DND-41 (cell line): ENCODE results near the gene PLXNA4.

ENCODE experiments used
- EZH2 ChIP-seq: IDR thresholded peaks from 3 replicates; pipeline ENCODE4 v1.6.1; 2012; ENCODE audit warnings: borderline replicate concordance, low read depth, mild to moderate bottlenecking, moderate library complexity, low read length, inconsistent platforms; ENCODE audit not compliant: severe bottlenecking
- TF ChIP-seq, protein P1 (sequence below): IDR thresholded peaks from 2 replicates; pipeline ENCODE4 v1.5.1; 2012; ENCODE audit warnings: borderline replicate concordance, low read length, moderate library complexity, mild to moderate bottlenecking; ENCODE audit not compliant: poor library complexity, severe bottlenecking; ENCODE audit errors: extremely low read depth

DNA sequence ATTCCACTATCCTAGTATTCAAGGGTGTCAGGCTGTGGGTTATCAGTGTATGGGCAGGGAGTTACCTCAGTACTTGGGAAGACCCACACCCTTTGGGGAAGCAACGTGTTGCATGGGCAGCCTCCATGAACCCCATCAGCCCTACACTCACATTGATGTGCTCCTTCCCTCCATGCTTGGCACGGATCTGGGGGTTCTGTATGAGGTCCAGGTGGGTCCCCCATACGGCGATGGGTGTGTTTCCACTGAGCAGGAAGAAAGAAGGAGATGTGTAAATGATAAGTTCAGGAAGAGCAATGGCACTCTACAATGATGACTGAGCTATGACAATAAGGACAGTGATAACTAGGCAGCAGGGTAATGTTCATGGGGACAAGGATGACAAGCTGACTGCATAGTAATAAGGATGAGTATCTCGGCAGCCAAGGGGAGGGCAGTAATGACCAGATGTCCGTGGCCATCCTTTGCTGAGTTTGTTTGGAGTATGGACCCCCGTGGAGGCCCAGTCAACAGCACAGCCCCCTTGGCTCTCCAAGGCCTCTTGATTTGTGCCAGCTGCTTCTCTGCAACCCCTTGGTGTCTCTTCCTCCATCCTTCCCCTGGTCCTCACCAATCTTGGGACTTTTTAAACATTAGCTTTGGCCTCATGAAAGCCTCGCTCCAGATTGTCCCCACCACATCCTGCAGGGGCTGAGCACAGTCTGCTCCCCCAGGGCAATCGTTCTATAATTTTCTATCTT, 394.2 kb downstream of the PLXNA4 start:
- TF ChIP-seq, protein P1, sequence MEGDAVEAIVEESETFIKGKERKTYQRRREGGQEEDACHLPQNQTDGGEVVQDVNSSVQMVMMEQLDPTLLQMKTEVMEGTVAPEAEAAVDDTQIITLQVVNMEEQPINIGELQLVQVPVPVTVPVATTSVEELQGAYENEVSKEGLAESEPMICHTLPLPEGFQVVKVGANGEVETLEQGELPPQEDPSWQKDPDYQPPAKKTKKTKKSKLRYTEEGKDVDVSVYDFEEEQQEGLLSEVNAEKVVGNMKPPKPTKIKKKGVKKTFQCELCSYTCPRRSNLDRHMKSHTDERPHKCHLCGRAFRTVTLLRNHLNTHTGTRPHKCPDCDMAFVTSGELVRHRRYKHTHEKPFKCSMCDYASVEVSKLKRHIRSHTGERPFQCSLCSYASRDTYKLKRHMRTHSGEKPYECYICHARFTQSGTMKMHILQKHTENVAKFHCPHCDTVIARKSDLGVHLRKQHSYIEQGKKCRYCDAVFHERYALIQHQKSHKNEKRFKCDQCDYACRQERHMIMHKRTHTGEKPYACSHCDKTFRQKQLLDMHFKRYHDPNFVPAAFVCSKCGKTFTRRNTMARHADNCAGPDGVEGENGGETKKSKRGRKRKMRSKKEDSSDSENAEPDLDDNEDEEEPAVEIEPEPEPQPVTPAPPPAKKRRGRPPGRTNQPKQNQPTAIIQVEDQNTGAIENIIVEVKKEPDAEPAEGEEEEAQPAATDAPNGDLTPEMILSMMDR = no peak
- TF ChIP-seq EZH2 = no peak
